ENCODE measurements around the gene MAD1L1. TPM values are rescaled to one million over a fixed set of nuclear protein-coding genes. Genes with fewer than 3 reads are reported as not detected.
A peak's percentile ranks its signal among the peaks of the same experiment; 100 is the strongest.

MAD1L1 gene
- total RNA-seq, 2 donors from 2014 or later: 81.3 to 115 TPM

DNA sequence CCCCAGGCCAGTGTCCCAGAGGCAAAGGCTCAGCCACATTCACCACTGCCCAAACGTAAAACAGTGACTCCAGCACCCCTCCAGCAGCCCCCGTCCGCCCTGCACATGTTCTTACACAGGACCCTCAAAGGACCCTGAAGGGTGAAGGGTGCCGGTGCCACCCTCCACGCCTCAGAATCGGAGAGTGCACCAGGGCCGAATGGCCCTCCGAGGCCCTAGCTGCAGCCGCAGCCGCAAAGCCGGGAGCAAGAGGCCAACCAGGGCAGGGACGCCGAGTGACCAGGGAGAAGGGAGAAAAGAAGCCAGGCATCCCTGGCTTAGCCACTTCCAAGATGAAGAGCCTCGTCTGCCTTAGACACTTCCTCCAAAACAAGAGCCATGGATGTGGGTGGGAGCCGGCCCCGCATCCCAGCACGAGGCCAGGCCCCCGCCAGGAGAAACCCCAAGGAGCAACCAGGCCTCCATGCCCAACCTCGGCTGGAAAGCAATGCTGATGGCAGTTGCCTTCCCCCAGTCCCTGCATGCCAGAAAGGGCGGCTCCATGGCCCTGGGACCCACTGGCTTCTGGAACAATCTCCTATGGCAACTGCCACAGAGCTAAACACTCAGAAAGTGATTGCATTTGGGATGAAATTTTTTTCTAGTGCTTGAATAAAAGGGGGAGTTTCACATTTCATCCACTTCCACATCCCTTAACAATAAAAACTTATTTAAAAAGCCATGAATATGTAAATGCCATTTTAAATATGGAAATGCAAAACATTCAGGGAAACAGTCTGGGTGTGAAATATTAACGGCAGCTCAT, 92.3 kb downstream of the MAD1L1 start:
- no peaks in the 10 kb centered on the region for H3K27me3 Mint-ChIP-seq
- no peaks in the 10 kb centered on the region for H3K36me3 Mint-ChIP-seq (ENCODE audit: low read depth)
- no peaks in the 10 kb centered on the region for H3K9me3 ChIP-seq (ENCODE audit: control insufficient read depth, low read length, poor library complexity, severe bottlenecking)
- H3K4me3 Mint-ChIP-seq: no peak overlapping the region
- no peak overlapping the region for H3K27ac Mint-ChIP-seq
- ATAC-seq (no peak), DNase-seq (no peak)
- peaks cover 9% of the 10 kb centered on the region for H3K4me1 Mint-ChIP-seq

DNA sequence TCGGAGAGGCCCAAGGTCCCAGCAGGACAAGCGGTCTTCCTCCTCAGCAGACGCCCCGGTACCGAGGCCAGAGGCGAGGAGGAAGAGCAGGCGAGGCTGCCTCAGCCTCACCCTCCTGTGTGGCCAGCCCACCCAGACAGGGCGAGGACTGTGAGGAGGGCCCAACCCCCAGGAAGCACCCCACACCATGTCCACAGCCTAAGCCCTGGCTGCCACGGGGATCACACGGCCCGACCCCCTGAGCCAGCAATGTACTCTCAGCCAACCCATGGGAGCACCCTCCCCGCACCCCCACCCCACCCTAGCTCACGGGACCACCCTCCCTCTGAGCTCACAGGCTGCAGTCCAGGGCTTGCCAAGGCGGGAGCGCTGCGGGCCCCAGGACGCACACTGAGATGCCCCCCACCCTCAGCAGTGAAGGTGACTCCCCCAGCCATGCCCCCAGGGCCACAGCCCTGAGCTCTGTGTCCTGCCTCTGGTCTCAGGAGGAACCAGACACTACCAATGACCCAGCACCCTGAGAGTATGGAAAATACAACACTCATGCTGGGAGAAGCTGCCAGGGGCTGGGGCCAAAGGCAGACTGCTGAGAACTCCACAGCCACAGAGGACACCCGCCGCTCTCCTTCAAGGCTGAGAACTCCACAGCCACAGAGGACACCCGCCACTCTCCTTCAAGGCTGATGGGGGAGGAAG, 93.6 kb downstream of the MAD1L1 start:
- no peak overlapping the region for H3K4me3 Mint-ChIP-seq

DNA sequence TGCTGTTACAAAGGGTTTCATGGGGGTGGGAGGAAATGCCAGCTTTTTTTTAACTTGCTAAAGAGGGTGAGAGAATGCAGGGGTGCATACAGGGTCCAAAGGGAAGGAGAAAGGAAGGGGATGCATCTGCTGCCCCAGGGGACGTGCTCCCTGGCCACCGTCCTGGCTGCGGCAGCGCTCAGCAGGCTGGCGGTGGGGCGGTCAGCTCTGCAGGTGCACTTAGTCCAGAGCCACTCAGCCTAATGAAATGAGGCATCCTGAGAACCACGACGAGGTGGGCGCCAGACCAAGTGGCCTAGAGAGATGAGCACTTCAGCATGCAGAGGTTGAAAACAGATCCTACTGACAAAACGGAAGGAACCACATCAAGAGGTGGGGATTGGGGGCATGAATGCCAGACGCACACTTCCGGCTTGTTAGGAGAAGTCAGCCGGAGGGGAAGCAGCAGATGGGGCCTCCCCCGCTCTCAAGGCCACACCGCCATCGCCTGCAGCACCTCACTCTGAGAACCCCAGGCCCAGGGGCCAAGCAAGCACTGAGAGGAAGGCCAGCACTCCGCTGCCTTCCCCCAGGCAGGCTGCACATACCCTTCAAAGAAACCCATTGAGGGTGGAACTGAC, 94.5 kb downstream of the MAD1L1 start:
- DNase-seq (no peak), ATAC-seq (peak; percentile 71)
- peak overlapping the region; percentile 52 for H3K4me3 Mint-ChIP-seq
- no peaks in the 10 kb centered on the region for H3K27me3 Mint-ChIP-seq
- H3K27ac Mint-ChIP-seq: peak overlapping the region; percentile 76
- peaks cover 9% of the 10 kb centered on the region for H3K4me1 Mint-ChIP-seq
- H3K9me3 ChIP-seq (ENCODE audit: control insufficient read depth, low read length, poor library complexity, severe bottlenecking): no peaks in the 10 kb centered on the region
- no peaks in the 10 kb centered on the region for H3K36me3 Mint-ChIP-seq (ENCODE audit: low read depth)

More for the DNA sequence above, 93.6 kb downstream of the MAD1L1 start:
- peaks cover 9% of the 10 kb centered on the region for H3K4me1 Mint-ChIP-seq
- no peak for DNase-seq
- H3K36me3 Mint-ChIP-seq (ENCODE audit: low read depth): no peaks in the 10 kb centered on the region
- no peaks in the 10 kb centered on the region for H3K27me3 Mint-ChIP-seq
- ATAC-seq: no peak
- no peak overlapping the region for H3K27ac Mint-ChIP-seq
- no peaks in the 10 kb centered on the region for H3K9me3 ChIP-seq (ENCODE audit: control insufficient read depth, low read length, poor library complexity, severe bottlenecking)

DNA sequence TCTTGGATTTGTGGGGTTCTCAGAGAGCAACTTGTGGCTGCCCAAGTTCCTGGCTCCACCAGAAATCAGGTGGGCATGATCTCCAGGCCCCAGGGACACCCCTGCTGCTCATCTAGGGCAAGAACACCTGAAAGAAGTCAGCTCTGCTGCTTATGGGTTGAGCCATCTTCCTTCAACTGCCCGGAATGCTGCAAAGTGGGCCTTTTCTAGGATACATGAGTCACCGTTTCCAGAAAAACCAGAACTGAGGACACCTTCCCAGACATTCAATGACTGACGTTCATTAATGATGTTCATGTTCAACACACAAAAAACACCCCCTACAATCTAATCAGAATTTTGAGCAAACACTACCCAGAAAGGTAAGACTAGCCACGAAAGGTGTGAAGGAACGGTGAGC, 98.0 kb downstream of the MAD1L1 start:
- Mint-ChIP-seq H3K27me3 (no peaks in the 10 kb centered on the region), H3K4me1 (peaks cover 6% of the 10 kb centered on the region), H3K36me3 (ENCODE audit: low read depth) (no peaks in the 10 kb centered on the region), H3K4me3 (no peak overlapping the region), H3K27ac (no peak overlapping the region)
- no peaks in the 10 kb centered on the region for H3K9me3 ChIP-seq (ENCODE audit: control insufficient read depth, low read length, poor library complexity, severe bottlenecking)
- ATAC-seq (no peak), DNase-seq (no peak)

DNA sequence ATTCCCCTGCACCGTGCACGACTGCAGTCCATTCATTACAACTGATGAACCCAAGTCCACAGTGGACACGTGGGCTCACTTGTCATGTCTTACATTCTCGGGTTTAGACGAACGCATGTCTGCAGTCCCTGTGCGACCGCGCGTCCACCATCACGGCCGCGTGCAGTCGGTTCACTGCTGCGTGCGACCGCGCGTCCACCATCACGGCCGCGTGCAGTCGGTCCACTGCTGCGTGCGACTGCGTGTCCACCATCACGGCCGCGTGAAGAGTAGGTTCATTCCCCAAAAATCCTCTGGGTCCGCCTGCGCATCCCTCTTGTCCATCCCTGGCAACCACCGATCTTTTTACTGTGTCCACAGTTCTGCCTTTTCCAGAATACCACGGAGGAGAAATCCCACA, 100.5 kb downstream of the MAD1L1 start:
- no peak overlapping the region for H3K4me3 Mint-ChIP-seq
- peaks cover 5% of the 10 kb centered on the region for H3K4me1 Mint-ChIP-seq
- H3K27me3 Mint-ChIP-seq: no peaks in the 10 kb centered on the region
- DNase-seq (no peak), ATAC-seq (no peak)
- H3K27ac Mint-ChIP-seq: no peak overlapping the region
- H3K9me3 ChIP-seq (ENCODE audit: control insufficient read depth, low read length, poor library complexity, severe bottlenecking): no peaks in the 10 kb centered on the region
- H3K36me3 Mint-ChIP-seq (ENCODE audit: low read depth): no peaks in the 10 kb centered on the region

DNA sequence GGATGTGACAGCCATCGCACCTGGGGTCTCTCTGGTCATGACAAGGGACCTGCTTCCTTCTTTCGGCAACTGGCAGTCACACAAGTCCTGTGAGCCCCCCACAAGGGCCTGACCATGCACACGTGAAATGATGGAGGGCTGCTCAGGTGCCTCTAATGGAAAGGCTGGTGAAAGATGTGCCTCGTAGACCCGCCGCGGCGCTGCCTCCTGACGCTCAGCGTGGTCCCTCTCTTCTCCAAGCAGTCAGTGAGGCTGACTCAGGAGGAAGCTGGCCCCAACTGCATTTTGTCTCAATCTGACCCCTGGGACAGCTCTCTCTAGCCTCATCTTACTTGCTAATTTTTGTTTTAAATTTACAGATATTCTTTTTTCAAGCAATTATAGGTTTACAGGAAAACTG, 100.9 kb downstream of the MAD1L1 start:
- no peaks in the 10 kb centered on the region for H3K9me3 ChIP-seq (ENCODE audit: control insufficient read depth, low read length, poor library complexity, severe bottlenecking)
- Mint-ChIP-seq H3K4me3 (no peak overlapping the region), H3K4me1 (peaks cover 5% of the 10 kb centered on the region), H3K27me3 (no peaks in the 10 kb centered on the region), H3K36me3 (ENCODE audit: low read depth) (no peaks in the 10 kb centered on the region), H3K27ac (no peak overlapping the region)
- ATAC-seq: no peak
- DNase-seq: no peak

DNA sequence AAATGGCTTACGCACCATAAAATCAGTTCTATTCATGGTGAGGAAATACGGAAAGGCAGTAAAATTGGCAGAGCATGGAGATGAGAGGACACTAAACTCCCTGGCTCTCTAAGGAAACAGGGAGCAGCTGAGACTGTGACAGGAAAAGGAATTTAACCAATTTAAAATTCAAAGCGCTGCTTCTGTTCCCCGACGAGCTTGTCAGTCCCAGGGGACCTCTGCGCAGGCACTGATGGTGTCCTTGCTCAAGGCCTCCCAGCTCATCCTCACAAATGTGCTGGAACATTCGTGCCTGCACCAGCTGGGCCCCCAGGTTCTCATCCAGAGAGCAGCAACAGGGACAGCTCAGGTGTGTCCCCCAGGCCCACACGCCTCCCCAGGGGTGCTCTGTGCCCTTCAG, 101.4 kb downstream of the MAD1L1 start:
- Mint-ChIP-seq H3K4me3 (no peak overlapping the region), H3K27ac (no peak overlapping the region), H3K36me3 (ENCODE audit: low read depth) (no peaks in the 10 kb centered on the region), H3K4me1 (peaks cover 5% of the 10 kb centered on the region), H3K27me3 (no peaks in the 10 kb centered on the region)
- DNase-seq (no peak), ATAC-seq (no peak)
- no peaks in the 10 kb centered on the region for H3K9me3 ChIP-seq (ENCODE audit: control insufficient read depth, low read length, poor library complexity, severe bottlenecking)

DNA sequence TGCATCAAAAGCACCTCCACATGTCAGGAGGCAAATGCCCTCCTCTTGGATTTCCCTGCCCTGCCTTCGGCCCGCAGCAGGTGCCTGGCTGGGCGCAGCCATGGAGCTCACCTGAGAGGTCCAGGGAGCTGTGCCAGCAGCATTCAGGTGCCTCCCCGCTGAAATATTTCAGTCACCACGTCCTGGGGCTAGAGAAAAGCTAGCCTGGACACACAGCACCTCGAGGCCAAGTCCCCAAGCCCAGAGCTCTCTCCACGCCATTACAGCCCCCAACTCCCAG, 102.7 kb downstream of the MAD1L1 start:
- Mint-ChIP-seq H3K27ac (no peak overlapping the region), H3K4me1 (peaks cover 5% of the 10 kb centered on the region), H3K36me3 (ENCODE audit: low read depth) (no peaks in the 10 kb centered on the region), H3K4me3 (no peak overlapping the region), H3K27me3 (no peaks in the 10 kb centered on the region)
- ATAC-seq: no peak
- no peak for DNase-seq
- H3K9me3 ChIP-seq (ENCODE audit: control insufficient read depth, low read length, poor library complexity, severe bottlenecking): no peaks in the 10 kb centered on the region

DNA sequence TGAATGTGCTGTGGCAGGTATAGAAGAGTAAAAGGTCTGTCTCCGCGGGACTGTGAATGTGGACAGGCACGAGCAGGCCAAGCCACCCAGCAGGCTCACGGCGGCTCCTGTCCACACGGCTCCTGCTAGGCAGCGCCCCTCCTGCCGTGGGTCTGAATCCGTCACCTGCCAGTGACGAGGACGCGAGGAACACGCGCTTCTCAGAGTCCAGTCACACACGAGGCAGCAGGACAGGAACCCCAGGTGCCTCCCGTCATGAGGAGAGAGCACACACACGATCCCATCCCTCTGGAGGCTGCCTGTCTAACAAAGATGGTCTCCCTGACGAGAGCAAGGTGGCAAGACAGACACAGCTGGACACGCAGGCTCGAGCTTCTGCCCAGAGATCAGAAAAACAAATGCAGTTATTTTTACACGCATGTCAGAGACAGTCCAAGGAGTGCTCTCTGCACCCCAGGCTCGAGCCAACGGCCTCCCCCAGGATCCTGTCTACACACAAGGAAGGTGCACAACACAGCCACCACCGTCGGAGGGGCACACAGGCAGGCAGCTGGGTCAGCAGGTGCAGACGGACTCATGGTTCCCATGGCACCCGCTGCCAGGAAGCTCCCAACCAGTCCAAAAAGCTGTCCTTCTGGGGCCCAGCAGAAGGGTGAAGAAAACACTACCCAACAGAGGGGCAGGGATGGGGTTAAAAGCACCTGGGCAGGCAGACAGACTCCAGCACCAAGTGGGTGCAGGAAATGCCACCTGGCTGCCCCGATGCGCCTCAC, 103.2 kb downstream of the MAD1L1 start:
- no peak overlapping the region for H3K27ac Mint-ChIP-seq
- H3K27me3 Mint-ChIP-seq: no peaks in the 10 kb centered on the region
- H3K4me1 Mint-ChIP-seq: peaks cover 5% of the 10 kb centered on the region
- H3K36me3 Mint-ChIP-seq (ENCODE audit: low read depth): no peaks in the 10 kb centered on the region
- DNase-seq: no peak
- H3K4me3 Mint-ChIP-seq: no peak overlapping the region
- no peak for ATAC-seq
- H3K9me3 ChIP-seq (ENCODE audit: control insufficient read depth, low read length, poor library complexity, severe bottlenecking): no peaks in the 10 kb centered on the region

DNA sequence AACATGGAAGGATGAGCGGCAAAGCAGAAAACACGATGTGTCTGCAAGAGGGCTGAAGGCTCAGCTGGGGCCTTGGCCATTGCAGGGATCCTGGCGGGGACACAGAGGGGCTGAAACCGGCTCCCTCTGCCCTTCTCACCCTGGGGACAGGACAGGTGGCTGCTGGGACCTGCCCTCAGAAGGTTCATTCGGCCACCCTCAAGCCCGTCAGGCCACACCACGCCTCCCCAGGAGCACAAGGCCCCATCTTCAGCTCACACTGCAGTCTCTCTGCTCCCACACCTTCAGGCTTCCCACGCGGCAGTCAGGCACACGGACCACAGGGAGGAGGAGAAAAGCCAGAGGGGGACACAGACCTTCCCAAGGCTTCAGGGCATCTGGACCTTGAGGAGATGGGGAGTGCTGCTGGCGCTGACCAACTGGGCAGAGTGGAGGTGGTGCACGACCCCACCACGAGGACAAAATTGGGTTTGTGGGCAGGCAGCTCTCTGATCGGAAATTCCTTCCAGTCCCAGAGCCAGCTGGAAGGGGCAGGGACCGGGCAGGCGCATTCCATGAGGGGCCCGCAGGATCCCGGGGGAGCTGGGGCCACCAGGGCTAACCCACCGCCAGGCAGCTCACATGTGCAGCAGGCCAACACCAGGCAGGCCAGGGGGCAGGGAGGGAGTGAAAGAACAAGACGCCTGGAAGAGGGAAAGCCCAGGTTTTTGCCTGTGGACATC, 104.0 kb downstream of the MAD1L1 start:
- DNase-seq (no peak), ATAC-seq (no peak)
- H3K4me3 Mint-ChIP-seq: no peak overlapping the region
- no peaks in the 10 kb centered on the region for H3K9me3 ChIP-seq (ENCODE audit: control insufficient read depth, low read length, poor library complexity, severe bottlenecking)
- peaks cover 5% of the 10 kb centered on the region for H3K4me1 Mint-ChIP-seq
- H3K36me3 Mint-ChIP-seq (ENCODE audit: low read depth): no peaks in the 10 kb centered on the region
- no peaks in the 10 kb centered on the region for H3K27me3 Mint-ChIP-seq
- peak overlapping the region; percentile 24 for H3K27ac Mint-ChIP-seq

DNA sequence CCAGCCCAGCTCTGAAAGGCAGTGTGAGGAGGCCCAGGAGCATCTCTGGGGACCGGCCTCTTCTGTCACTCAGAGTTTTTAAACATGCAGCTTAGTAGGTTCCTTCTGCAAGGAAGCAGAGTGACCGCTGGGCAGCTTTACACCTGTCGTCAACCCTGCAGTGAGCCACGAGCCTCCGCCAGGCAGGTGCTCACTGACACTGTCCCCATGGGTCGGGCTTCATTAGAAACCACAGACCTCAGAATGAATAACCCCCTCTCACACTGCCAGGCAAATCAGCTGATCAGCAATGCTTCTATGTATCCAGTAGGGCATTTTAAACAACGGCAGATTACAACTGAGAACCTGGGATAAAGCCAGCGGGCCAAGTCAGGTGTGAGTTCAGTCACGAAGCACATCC, 106.1 kb downstream of the MAD1L1 start:
- Mint-ChIP-seq H3K4me1 (peaks cover 5% of the 10 kb centered on the region), H3K27ac (no peak overlapping the region)
- no peak for ATAC-seq

DNA sequence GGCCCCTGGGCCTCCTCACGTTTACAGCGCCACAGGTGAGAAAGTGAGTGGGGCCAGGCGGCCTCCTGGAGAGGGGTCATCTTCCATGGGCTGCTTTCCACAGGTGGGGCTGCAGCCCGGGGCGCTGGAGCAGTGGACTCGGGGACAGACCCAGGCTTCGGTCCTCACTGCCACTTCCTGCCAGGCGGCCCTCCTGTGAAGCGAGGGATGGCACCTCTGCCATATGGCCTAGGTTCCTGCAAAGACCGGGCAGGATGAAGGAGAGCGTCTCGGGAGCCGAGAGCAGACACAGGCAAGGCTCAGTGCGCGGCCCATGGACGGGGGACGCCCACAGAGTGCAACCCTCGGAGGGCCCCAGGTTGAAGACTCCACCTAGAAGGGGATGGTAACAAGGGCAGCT, 106.8 kb downstream of the MAD1L1 start:
- no peaks in the 10 kb centered on the region for H3K27me3 Mint-ChIP-seq
- no peak overlapping the region for H3K4me3 Mint-ChIP-seq

More for the DNA sequence above, 106.1 kb downstream of the MAD1L1 start:
- H3K4me3 Mint-ChIP-seq: no peak overlapping the region
- H3K36me3 Mint-ChIP-seq (ENCODE audit: low read depth): no peaks in the 10 kb centered on the region
- H3K9me3 ChIP-seq (ENCODE audit: control insufficient read depth, low read length, poor library complexity, severe bottlenecking): no peaks in the 10 kb centered on the region
- H3K27me3 Mint-ChIP-seq: no peaks in the 10 kb centered on the region
- DNase-seq: no peak

More for the DNA sequence above, 106.8 kb downstream of the MAD1L1 start:
- DNase-seq: no peak
- no peak for ATAC-seq
- H3K27ac Mint-ChIP-seq: no peak overlapping the region
- H3K36me3 Mint-ChIP-seq (ENCODE audit: low read depth): no peaks in the 10 kb centered on the region
- peaks cover 5% of the 10 kb centered on the region for H3K4me1 Mint-ChIP-seq
- no peaks in the 10 kb centered on the region for H3K9me3 ChIP-seq (ENCODE audit: control insufficient read depth, low read length, poor library complexity, severe bottlenecking)

All from T-helper 17 cell (primary cell).